Testis (tissue), 2 donors: ENCODE measurements around the gene NLE1.

Experiments used
- CTCF ChIP-seq, 3 experiments: fragments of 450-650 bp in 2 of 3; fragments of 200-600 bp in 1 of 3; sonication (generic) in 1 of 3; IDR thresholded peaks; one replicate each; pipeline ENCODE4 v1.5.1; 2016 to 2019; ENCODE audit warnings: antibody characterized with exemption in 3 of 3, mild to moderate bottlenecking in 2 of 3, moderate library complexity in 1 of 3
- POLR2A ChIP-seq: fragments of 450-650 bp; IDR thresholded peaks from one replicate; pipeline ENCODE4 v1.6.1; 2017; ENCODE audit warnings: antibody characterized with exemption, mild to moderate bottlenecking, moderate library complexity

DNA sequence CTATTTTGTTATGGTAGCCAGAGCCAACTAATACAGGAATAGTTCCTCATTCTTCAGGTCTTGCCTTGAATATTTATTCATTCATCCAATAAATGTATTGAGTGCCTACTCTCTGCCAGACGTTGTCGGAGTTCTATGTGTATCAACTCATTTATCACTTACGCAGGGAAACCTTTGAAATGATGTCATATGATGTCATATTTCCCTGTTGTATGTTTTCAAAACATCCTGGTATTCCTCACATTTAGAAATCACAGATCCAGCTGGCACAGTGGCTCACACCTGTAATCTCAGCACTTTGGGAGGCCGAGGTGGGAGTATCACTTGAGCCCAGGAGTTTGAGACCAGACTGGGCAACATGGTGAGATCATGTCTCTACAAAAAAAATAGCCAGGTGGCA lies 2.7 kb upstream of the NLE1 start:
- TF ChIP-seq CTCF (IDR thresholded peaks at IDR 0.05), result no peak
- TF ChIP-seq POLR2A, result no peak
